NCI-H2227 treated with DMSO at 0.1 percent for 48 hours (cell line): ENCODE results near the gene OR2M7.
"Not testable (repeated sequence)": the region's sequence is repeated elsewhere in the genome, so short reads cannot be mapped to it uniquely, and the experiment has no call there.

Experiments
- DNase-seq: peaks from one replicate; lab custom pipeline; 2025; lab: John Stamatoyannopoulos, UW

Gene OR2M7

GRCh38 chr1:248324468-248324867 lies at the start of gene OR2M7:
OR2M7 (minus strand) TSS chr1:248324568; CDS start chr1:248324568, 0 bp downstream.
- no peak for DNase-seq

GRCh38 chr1:248373761-248374160 lies 49.4 kb upstream of the OR2M7 start:
- no peak for DNase-seq

GRCh38 chr1:248372394-248372793 lies 48.0 kb upstream of the OR2M7 start:
- DNase-seq = no peak

GRCh38 chr1:248366609-248367008 lies 42.2 kb upstream of the OR2M7 start:
- no peak for DNase-seq

GRCh38 chr1:248361121-248361715 lies 36.9 kb upstream of the OR2M7 start, which contains the start of gene OR2T4:
OR2T4 (plus strand) TSS chr1:248361665; CDS start chr1:248361665, 0 bp downstream.
- DNase-seq = no peak

- DNase-seq = no peak
These were observed 35.0 kb upstream of the OR2M7 start for GRCh38 chr1:248359415-248359814.

GRCh38 chr1:248348475-248348874 lies 24.1 kb upstream of the OR2M7 start, which contains the start of gene OR14C36:
OR14C36 (plus strand) TSS chr1:248348775; CDS start chr1:248348775, 0 bp downstream.
- DNase-seq = no peak

- no peak for DNase-seq
These were observed 19.1 kb upstream of the OR2M7 start for GRCh38 chr1:248343451-248343850.

GRCh38 chr1:248316796-248317195 lies 7.6 kb downstream of the OR2M7 start:
- no peak for DNase-seq

GRCh38 chr1:248306740-248307139 lies 17.6 kb downstream of the OR2M7 start:
- DNase-seq = not testable (repeated sequence)

GRCh38 chr1:248306103-248306502 lies 18.3 kb downstream of the OR2M7 start:
- no peak for DNase-seq

GRCh38 chr1:248305672-248306071 lies 18.7 kb downstream of the OR2M7 start:
- not testable (repeated sequence) for DNase-seq

- DNase-seq = no peak
These were observed 21.0 kb downstream of the OR2M7 start, which contains the start of gene OR2T12 for GRCh38 chr1:248303324-248303723. OR2T12 (minus strand) TSS chr1:248303424; CDS start chr1:248295578, 7,846 bp downstream.

GRCh38 chr1:248288391-248288790 lies 36.0 kb downstream of the OR2M7 start:
- no peak for DNase-seq

GRCh38 chr1:248277876-248278275 lies 46.5 kb downstream of the OR2M7 start, which contains the start of gene OR2T33:
OR2T33 (minus strand) TSS chr1:248277976; CDS start chr1:248273814, 4,162 bp downstream.
- DNase-seq = no peak
